K562 (cell line): ENCODE measurements around the gene RALGAPA2. TPM values are rescaled to one million over a fixed set of nuclear protein-coding genes. Genes with fewer than 3 reads are reported as not detected.

Source experiments
- ATAC-seq: fragments of 200-7000 bp; cut with Tn5 transposase; 3 replicates; pipeline ENCODE4 v1.9.1; 2020; ENCODE audit warnings: moderate library complexity
- BruUV-seq: library from RNA; stranded (reverse); fragments of 400-500 nt; replicated peaks from 2 replicates; lab custom pipeline; 2021; lab: Mats Ljungman, UMichigan
- CTCF ChIA-PET: fragments of 300-600 bp; formaldehyde crosslinking; extraction: SDS; loops from one replicate; lab custom pipeline; 2021; ENCODE audit warnings: low intra/inter-chr PET ratio; lab: Yijun Ruan, JAX
- POLR2A ChIA-PET: fragments of 300-600, 350-650 bp; sonication (Branson Sonifier 250); formaldehyde crosslinking; extraction: SDS; loops from one replicate; lab custom pipeline; 2021; ENCODE audit warnings: antibody characterized with exemption, inconsistent platforms; lab: Yijun Ruan, JAX
- DNase-seq, 4 experiments: peaks; one replicate each; pipeline versions ENCODE4 v3.0.0 to v3.0.0-alpha.2; 2011 to 2018; ENCODE audit warnings: low spot score in 3 of 4, mixed read lengths in 3 of 4; ENCODE audit errors: extremely low read depth in 1 of 4
- FAIRE-seq: peaks from 2 replicates; lab custom pipeline; 2011; peaks lifted over from hg19 to GRCh38; lab: Jason Lieb, UNC
- H2AFZ ChIP-seq: 2 replicates; pipeline ENCODE4 v1.6.0; 2011; ENCODE audit warnings: low read depth, low read length, control low read depth, inconsistent platforms
- H3K27ac ChIP-seq: fragments of 200-600 bp; 3 replicates; pipeline ENCODE4 v1.8.0; 2011; ENCODE audit warnings: low read depth, mild to moderate bottlenecking, control low read depth, inconsistent platforms, low read length, moderate library complexity, mixed read lengths; ENCODE audit errors: extremely low read depth
- H3K27me3 ChIP-seq, 2 experiments: fragments of 300-600 bp in 1 of 2; 2 replicates in 1 of 2; 3 replicates in 1 of 2; pipeline versions ENCODE4 v1.6.0 to v1.8.0; 2011; ENCODE audit warnings: inconsistent platforms in 2 of 2, low read length in 2 of 2, mild to moderate bottlenecking in 1 of 2, mixed read lengths in 1 of 2, moderate library complexity in 1 of 2; ENCODE audit not compliant: control insufficient read depth in 2 of 2, insufficient read depth in 2 of 2
- H3K36me3 ChIP-seq: fragments of 300-600 bp; 3 replicates; pipeline ENCODE4 v1.8.0; 2011; ENCODE audit warnings: mild to moderate bottlenecking, low read length, inconsistent platforms; ENCODE audit not compliant: control insufficient read depth, insufficient read depth
- H3K4me1 ChIP-seq, 2 experiments: fragments of 200-600 bp in 1 of 2; replicated peaks in 1 of 2; 2 replicates in 1 of 2; 3 replicates in 1 of 2; pipeline versions ENCODE4 v1.5.1 to v1.8.0; 2011; ENCODE audit warnings: inconsistent platforms in 2 of 2, low read length in 2 of 2, mild to moderate bottlenecking in 1 of 2, mixed read lengths in 1 of 2, moderate library complexity in 1 of 2; ENCODE audit not compliant: control insufficient read depth in 2 of 2, insufficient read depth in 2 of 2
- H3K4me2 ChIP-seq: 2 replicates; pipeline ENCODE4 v1.6.1; 2011; ENCODE audit warnings: low read length, control low read depth, inconsistent platforms, mixed read lengths; ENCODE audit not compliant: insufficient read depth
- H3K4me3 ChIP-seq: fragments of 200-600 bp; sonication (generic), shearing (Covaris generic); 2 replicates; pipeline ENCODE4 v1.5.1; 2016; ENCODE audit warnings: control low read depth, inconsistent platforms
- H3K79me2 ChIP-seq: fragments of 200-600 bp; 3 replicates; pipeline ENCODE4 v1.8.0; 2011; ENCODE audit warnings: low read length, inconsistent platforms; ENCODE audit not compliant: control insufficient read depth, insufficient read depth
- H3K9ac ChIP-seq, 2 experiments: 2 replicates each; pipeline versions ENCODE4 v1.6.0 to v1.6.1; 2011; ENCODE audit warnings: low read depth in 2 of 2, low read length in 2 of 2, control low read depth in 1 of 2, inconsistent platforms in 1 of 2, mild to moderate bottlenecking in 1 of 2, mixed read lengths in 1 of 2; ENCODE audit not compliant: insufficient read depth in 1 of 2
- H3K9me1 ChIP-seq: one replicate; pipeline ENCODE4 v1.6.0; 2011; ENCODE audit warnings: inconsistent platforms, mild to moderate bottlenecking, low read length, moderate library complexity; ENCODE audit not compliant: control insufficient read depth, insufficient read depth
- H3K9me3 ChIP-seq: replicated peaks from 2 replicates; pipeline ENCODE4 v1.5.1; 2011; ENCODE audit warnings: low read depth, low read length, inconsistent platforms; ENCODE audit not compliant: control insufficient read depth, insufficient read depth
- H4K20me1 ChIP-seq: replicated peaks from 2 replicates; pipeline ENCODE4 v1.6.1; 2011; ENCODE audit warnings: low read length, inconsistent platforms, mixed read lengths; ENCODE audit not compliant: control insufficient read depth, insufficient read depth
- DMBX1 ChIP-seq: fragments of 250-450 bp; sonication (Bioruptor Pico); IDR thresholded peaks from 2 replicates; pipeline ENCODE4 v1.8.0; 2022; ENCODE audit warnings: inconsistent platforms, mild to moderate bottlenecking, moderate library complexity, borderline replicate concordance
- E2F1 ChIP-seq: sonication (generic); formaldehyde crosslinking; IDR thresholded peaks from 2 replicates; pipeline ENCODE4 v1.8.1; 2023; ENCODE audit warnings: mild to moderate bottlenecking, missing genetic modification reagents, moderate library complexity
- E2F3 ChIP-seq: fragments of 250-450 bp; sonication (Bioruptor Pico); IDR thresholded peaks from 2 replicates; pipeline ENCODE4 v1.4.0; 2020; ENCODE audit warnings: mild to moderate bottlenecking
- MITF ChIP-seq: IDR thresholded peaks from 2 replicates; pipeline ENCODE4 v1.6.1; 2014; ENCODE audit warnings: antibody characterized with exemption
- SAFB ChIP-seq: fragments of 200-400 bp; formaldehyde crosslinking; IDR thresholded peaks from 2 replicates; pipeline ENCODE4 v1.6.1; 2017; ENCODE audit warnings: low read depth, low read length, borderline replicate concordance
- SRF ChIP-seq, 2 experiments: fragments of 250-450, 450-650 bp in 1 of 2; sonication (Bioruptor Pico) in 1 of 2; sonication (generic) in 1 of 2; formaldehyde crosslinking; IDR thresholded peaks; 2 replicates each; pipeline versions ENCODE4 v1.5.0 to v1.5.1; 2020 to 2022; ENCODE audit warnings: mild to moderate bottlenecking in 1 of 2, missing genetic modification reagents in 1 of 2
- STAT6 ChIP-seq: sonication (generic); formaldehyde crosslinking; IDR thresholded peaks from 2 replicates; pipeline ENCODE4 v1.8.1; 2023; ENCODE audit warnings: mild to moderate bottlenecking, missing genetic modification reagents
- TFE3 ChIP-seq: fragments of 450-650 bp; formaldehyde crosslinking; IDR thresholded peaks from 2 replicates; pipeline ENCODE4 v1.4.0; 2020; ENCODE audit warnings: mild to moderate bottlenecking, mixed read lengths
- TSC22D4 ChIP-seq: fragments of 450-650 bp; IDR thresholded peaks from 2 replicates; pipeline ENCODE4 v1.6.1; 2016; ENCODE audit warnings: missing genetic modification characterization, missing biosample characterization, control low read depth
- ZBTB12 ChIP-seq: fragments of 250-450 bp; sonication (Bioruptor Pico); IDR thresholded peaks from 2 replicates; pipeline ENCODE4 v1.4.0; 2020
- WGBS: fragments of 100-300 bp; shearing (Covaris generic); methylation state at CpG from one replicate; pipeline ENCODE4 v1.1.6; 2016; ENCODE audit warnings: low coverage, mixed read lengths; ENCODE audit not compliant: insufficient coverage; ENCODE audit errors: missing lambda C conversion rate; 5-methylcytosine and 5-hydroxymethylcytosine counted together
- in situ Hi-C: fragments of 300-500 bp; cut with MboI; formaldehyde crosslinking; loops from 4 replicates; pipeline ENCODE4 v1.15.0; 2018; ENCODE audit warnings: inconsistent platforms, mixed read lengths
- intact Hi-C: fragments of 100-400 bp; cut with micrococcal nuclease; formaldehyde crosslinking; loops from 2 replicates; pipeline ENCODE4 v1.14.2; 2022
- polyA plus RNA-seq, 8 experiments: library from polyadenylated mRNA; depleted of rRNA in 4 of 8; stranded (reverse) in 5 of 8; unstranded in 3 of 8; fragments of >200 nt; fragmentation: Nextera tagmentation in 2 of 8; fragmentation: Illumina TruSeq in 1 of 8; extraction: Ambion mirVana in 2 of 8; extraction: Trizol in 1 of 8; gene quantifications; 2 replicates each; pipeline versions ENCODE4 v1.2.1 to v1.2.3, GENCODE V29; 2011 to 2014; ENCODE audit warnings: inconsistent platforms in 1 of 8, missing spikeins in 1 of 8
- total RNA-seq, 7 experiments: library from RNA; depleted of rRNA in 6 of 7; stranded (reverse); fragments of >200 nt in 6 of 7; fragmentation: Illumina TruSeq in 2 of 7; extraction: Trizol in 2 of 7; gene quantifications; 2 replicates each; pipeline versions ENCODE4 v1.2.1 to v1.2.3, GENCODE V29; 2011 to 2021; ENCODE audit warnings: low replicate concordance in 1 of 7

Gene RALGAPA2
- total and polyA plus RNA-seq, 9 of the 15 experiments (the other 6 are each of a cell fraction or from before 2014, with no cell fraction given) = 0.35 to 2.7 (median 1.4) TPM

GRCh38 chr20:20666359-20666758 is 46.1 kb downstream of the RALGAPA2 start:
- Histone ChIP-seq H3K4me1 (no peaks in the 10 kb centered on the region), H4K20me1 (no peaks in the 10 kb centered on the region; the same call in 1 of the 2 replicates), H3K27ac (no peak overlapping the region), H3K79me2 (no peaks in the 10 kb centered on the region), H3K27me3 (no peaks in the 10 kb centered on the region), H3K9me3 (no peaks in the 10 kb centered on the region), H3K36me3 (no peaks in the 10 kb centered on the region), H3K4me2 (no peak overlapping the region), H3K9ac (no peak overlapping the region), H2AFZ (no peak overlapping the region), H3K9me1 (no peaks in the 10 kb centered on the region), H3K4me3 (no peak overlapping the region)
- CTCF ChIA-PET = no interaction called here
- WGBS = 4% methylated on average over 5 of the region's 5 CpGs
- in situ Hi-C loops = no loop called here
- DNase-seq (no peak), FAIRE-seq (no peak), ATAC-seq (no peak)
- BruUV-seq = no TSS peak
- intact Hi-C loops = no loop called here
- POLR2A ChIA-PET = interaction anchor here (0.8 kb wide), 1 partner anchor 949 kb away, joined by 3 read pairs; no protein-coding TSS in a partner anchor
- TF ChIP-seq MITF = no peak
- no peak for TF ChIP-seq E2F3 (CRISPR knock-in tag)
- no peak for TF ChIP-seq ZBTB12 (CRISPR knock-in tag)
- TF ChIP-seq E2F1 (CRISPR knock-in tag) = no peak
- no peak for TF ChIP-seq TFE3 (CRISPR knock-in tag)
- no peak for TF ChIP-seq TSC22D4 (tag)
- TF ChIP-seq STAT6 = no peak
- TF ChIP-seq SAFB = no peak
- TF ChIP-seq SRF (CRISPR knock-in tag; IDR thresholded peaks at IDR 0.05) = no peak
- TF ChIP-seq DMBX1 (CRISPR knock-in tag) = no peak
